ENCODE results near the gene APBA2. TPM values are rescaled to one million over a fixed set of nuclear protein-coding genes. Genes with fewer than 3 reads are reported as not detected.

Gene APBA2
- total RNA-seq, 1 donor from 2014 or later: 5.3 TPM

GRCh38 chr15:29091666-29092065 is 205.9 kb downstream of the APBA2 start:
- Histone ChIP-seq H3K36me3 (ENCODE audit: control insufficient read depth, insufficient read depth, low read length) (no peaks in the 10 kb centered on the region), H3K27me3 (ENCODE audit: control insufficient read depth, insufficient read depth, low read length) (no peaks in the 10 kb centered on the region), H3K4me3 (ENCODE audit: low read depth, low read length) (no peak overlapping the region)
- TF ChIP-seq CTCF (IDR thresholded peaks at IDR 0.05; ENCODE audit: insufficient read depth, low read length, severe bottlenecking): no peak
- FAIRE-seq (no peak), DNase-seq (ENCODE audit: low read depth) (no peak)

- DNase-seq (ENCODE audit: low read depth) (no peak), FAIRE-seq (no peak)
- no peak for TF ChIP-seq CTCF (IDR thresholded peaks at IDR 0.05; ENCODE audit: insufficient read depth, low read length, severe bottlenecking)
- Histone ChIP-seq H3K36me3 (ENCODE audit: control insufficient read depth, insufficient read depth, low read length) (no peaks in the 10 kb centered on the region), H3K27me3 (ENCODE audit: control insufficient read depth, insufficient read depth, low read length) (no peaks in the 10 kb centered on the region), H3K4me3 (ENCODE audit: low read depth, low read length) (no peak overlapping the region)
Measured at GRCh38 chr15:29092376-29093064, 206.7 kb downstream of the APBA2 start.

- no peak overlapping the region for H3K4me3 ChIP-seq (ENCODE audit: low read depth, low read length)
- DNase-seq (ENCODE audit: low read depth) (no peak), FAIRE-seq (no peak)
- no peak for TF ChIP-seq CTCF (IDR thresholded peaks at IDR 0.05; ENCODE audit: insufficient read depth, low read length, severe bottlenecking)
- H3K27me3 ChIP-seq (ENCODE audit: control insufficient read depth, insufficient read depth, low read length): no peaks in the 10 kb centered on the region
- no peaks in the 10 kb centered on the region for H3K36me3 ChIP-seq (ENCODE audit: control insufficient read depth, insufficient read depth, low read length)
Measured at GRCh38 chr15:29093065-29093435, 207.3 kb downstream of the APBA2 start.

GRCh38 chr15:29093696-29094343 is 208.0 kb downstream of the APBA2 start:
- no peak for FAIRE-seq
- DNase-seq (ENCODE audit: low read depth): no peak
- Histone ChIP-seq H3K27me3 (ENCODE audit: control insufficient read depth, insufficient read depth, low read length) (no peaks in the 10 kb centered on the region), H3K36me3 (ENCODE audit: control insufficient read depth, insufficient read depth, low read length) (no peaks in the 10 kb centered on the region), H3K4me3 (ENCODE audit: low read depth, low read length) (no peak overlapping the region)
- TF ChIP-seq CTCF (IDR thresholded peaks at IDR 0.05; ENCODE audit: insufficient read depth, low read length, severe bottlenecking): no peak

GRCh38 chr15:29094711-29095110 is 208.9 kb downstream of the APBA2 start:
- Histone ChIP-seq H3K4me3 (ENCODE audit: low read depth, low read length) (no peak overlapping the region), H3K27me3 (ENCODE audit: control insufficient read depth, insufficient read depth, low read length) (no peaks in the 10 kb centered on the region), H3K36me3 (ENCODE audit: control insufficient read depth, insufficient read depth, low read length) (no peaks in the 10 kb centered on the region)
- no peak for TF ChIP-seq CTCF (IDR thresholded peaks at IDR 0.05; ENCODE audit: insufficient read depth, low read length, severe bottlenecking)
- FAIRE-seq (no peak), DNase-seq (ENCODE audit: low read depth) (peak; percentile 43)
